Subcutaneous abdominal adipose tissue (tissue), 5 donors: ENCODE results near the gene FAM13B.
"Not testable (repeated sequence)": the region's sequence is repeated elsewhere in the genome, so short reads cannot be mapped to it uniquely, and the experiment has no call there.

Experiments used
- H3K27ac ChIP-seq: one replicate; pipeline ENCODE4 v1.7.0; 2013; ENCODE audit warnings: low read depth, mild to moderate bottlenecking, inconsistent platforms, low read length, moderate library complexity
- H3K27me3 ChIP-seq, 5 donors: one replicate each; pipeline ENCODE4 v1.7.0; 2013; ENCODE audit warnings: low read length in 5 of 5, inconsistent platforms in 1 of 5; ENCODE audit not compliant: control insufficient read depth in 5 of 5, insufficient read depth in 4 of 5
- H3K36me3 ChIP-seq, 5 donors: one replicate each; pipeline ENCODE4 v1.7.0; 2013; ENCODE audit warnings: low read length in 5 of 5; ENCODE audit not compliant: control insufficient read depth in 5 of 5, insufficient read depth in 5 of 5
- H3K4me1 ChIP-seq, 5 donors: one replicate each; pipeline ENCODE4 v1.7.0; 2013; ENCODE audit warnings: low read length in 5 of 5, mild to moderate bottlenecking in 3 of 5, moderate library complexity in 1 of 5; ENCODE audit not compliant: control insufficient read depth in 5 of 5, insufficient read depth in 5 of 5
- H3K4me3 ChIP-seq, 5 donors: one replicate each; pipeline ENCODE4 v1.7.0; 2013; ENCODE audit warnings: low read length in 5 of 5, low read depth in 1 of 5
- H3K9ac ChIP-seq, 5 donors: one replicate each; pipeline ENCODE4 v1.7.0; 2013; ENCODE audit warnings: low read length in 5 of 5, mild to moderate bottlenecking in 4 of 5, moderate library complexity in 3 of 5
- H3K9me3 ChIP-seq, 5 donors: one replicate each; pipeline ENCODE4 v1.7.0; 2013; ENCODE audit warnings: low read length in 5 of 5; ENCODE audit not compliant: control insufficient read depth in 5 of 5
- donor health status: healthy.
- donor health status: healthy.
- donor health status: healthy.
- donor health status: healthy.
- donor health status: healthy.

Gene FAM13B

DNA sequence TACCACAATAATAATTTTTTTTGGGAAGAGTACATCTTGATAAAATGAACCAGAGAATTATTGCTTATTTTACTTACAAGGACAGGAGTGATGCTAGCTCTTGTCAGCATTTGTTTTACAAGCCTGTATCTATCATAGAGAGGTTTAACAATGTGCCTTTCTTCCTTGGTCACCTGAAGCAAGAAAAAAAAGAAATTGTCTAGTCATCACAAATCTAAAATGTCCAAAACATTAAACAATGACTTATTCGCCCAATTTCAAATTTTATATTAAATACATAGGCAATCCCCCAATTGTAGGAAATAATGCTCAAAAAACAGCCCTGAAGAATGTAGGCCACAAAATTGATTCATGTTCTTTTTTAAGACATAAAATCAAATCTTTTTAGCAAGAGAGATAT lies 87.1 kb downstream of the FAM13B start:
- Histone ChIP-seq H3K9ac (no peak overlapping the region), H3K27ac (no peak overlapping the region), H3K27me3 (no peaks in the 10 kb centered on the region), H3K9me3 (no peaks in the 10 kb centered on the region), H3K36me3 (peaks cover 60 to 92% (median 74%) of the 10 kb centered on the region in 5 donors), H3K4me3 (no peak overlapping the region), H3K4me1 (no peaks in the 10 kb centered on the region)

DNA sequence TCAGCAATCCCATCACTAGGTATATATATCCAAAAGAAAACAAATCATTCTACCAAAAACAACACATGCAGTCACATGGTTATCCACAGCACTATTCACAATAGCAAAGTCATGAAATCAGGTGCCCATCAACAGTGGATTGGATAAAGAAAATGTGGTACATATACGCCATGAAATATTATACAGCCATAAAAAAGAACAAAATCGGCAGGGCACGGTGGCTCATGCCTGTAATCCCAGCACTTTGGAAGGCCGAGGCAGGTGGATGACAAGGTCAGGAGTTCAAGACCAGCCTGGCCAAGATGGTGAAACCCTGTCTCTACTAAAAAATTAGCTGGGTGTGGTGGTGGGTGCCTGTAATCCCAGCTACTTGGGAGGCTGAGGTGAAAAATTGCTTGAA lies 88.6 kb downstream of the FAM13B start:
- H3K4me1 ChIP-seq, H3K9me3 ChIP-seq, H3K9ac ChIP-seq, H3K4me3 ChIP-seq, H3K27ac ChIP-seq, H3K27me3 ChIP-seq: not testable (repeated sequence)
- peaks cover 65 to 92% (median 76%) of the 10 kb centered on the region in 5 donors for H3K36me3 ChIP-seq

DNA sequence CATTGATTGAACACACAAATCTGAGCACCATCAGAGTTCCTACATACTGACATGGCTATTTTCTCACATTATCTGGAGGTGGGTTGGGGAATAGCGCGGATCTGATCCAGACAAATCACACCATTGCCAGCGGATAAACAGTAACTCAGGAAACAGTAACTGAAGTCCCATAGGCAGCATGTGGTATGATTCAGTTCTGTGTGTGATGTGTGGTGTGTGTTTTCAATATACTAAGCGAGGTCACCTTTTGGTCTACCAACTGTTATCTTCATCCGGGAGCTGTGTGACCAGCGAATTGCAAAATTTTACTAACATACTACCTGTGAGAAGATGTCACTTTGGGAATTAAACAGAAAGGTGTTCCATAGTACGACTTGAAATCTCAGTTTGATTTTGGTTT lies 93.5 kb downstream of the FAM13B start:
- Histone ChIP-seq H3K27me3 (no peaks in the 10 kb centered on the region), H3K27ac (no peak overlapping the region), H3K4me1 (no peaks in the 10 kb centered on the region), H3K9ac (no peak overlapping the region), H3K4me3 (no peak overlapping the region), H3K9me3 (no peaks in the 10 kb centered on the region), H3K36me3 (peaks cover 55 to 66% (median 61%) of the 10 kb centered on the region in 5 donors)

DNA sequence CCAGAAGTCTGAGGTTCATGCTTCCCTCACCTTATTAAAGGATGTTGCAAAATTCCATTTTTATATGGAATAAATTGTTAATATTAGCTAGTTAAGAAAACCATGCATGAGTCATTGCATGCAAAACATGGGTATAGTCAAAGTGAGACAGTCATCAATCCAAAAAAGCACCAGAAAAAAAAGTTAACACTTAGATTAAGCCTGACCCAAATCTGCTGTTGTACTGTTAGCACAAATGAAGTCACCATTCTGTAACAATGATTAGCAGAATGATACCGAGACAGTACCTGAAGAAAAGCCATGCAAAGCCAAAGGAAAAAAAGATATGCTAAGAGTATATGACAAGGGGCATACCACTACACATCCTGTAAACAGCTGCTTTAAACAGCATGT lies 94.1 kb downstream of the FAM13B start:
- peaks cover 50 to 63% (median 55%) of the 10 kb centered on the region in 5 donors for H3K36me3 ChIP-seq
- no peak overlapping the region for H3K27ac ChIP-seq

DNA sequence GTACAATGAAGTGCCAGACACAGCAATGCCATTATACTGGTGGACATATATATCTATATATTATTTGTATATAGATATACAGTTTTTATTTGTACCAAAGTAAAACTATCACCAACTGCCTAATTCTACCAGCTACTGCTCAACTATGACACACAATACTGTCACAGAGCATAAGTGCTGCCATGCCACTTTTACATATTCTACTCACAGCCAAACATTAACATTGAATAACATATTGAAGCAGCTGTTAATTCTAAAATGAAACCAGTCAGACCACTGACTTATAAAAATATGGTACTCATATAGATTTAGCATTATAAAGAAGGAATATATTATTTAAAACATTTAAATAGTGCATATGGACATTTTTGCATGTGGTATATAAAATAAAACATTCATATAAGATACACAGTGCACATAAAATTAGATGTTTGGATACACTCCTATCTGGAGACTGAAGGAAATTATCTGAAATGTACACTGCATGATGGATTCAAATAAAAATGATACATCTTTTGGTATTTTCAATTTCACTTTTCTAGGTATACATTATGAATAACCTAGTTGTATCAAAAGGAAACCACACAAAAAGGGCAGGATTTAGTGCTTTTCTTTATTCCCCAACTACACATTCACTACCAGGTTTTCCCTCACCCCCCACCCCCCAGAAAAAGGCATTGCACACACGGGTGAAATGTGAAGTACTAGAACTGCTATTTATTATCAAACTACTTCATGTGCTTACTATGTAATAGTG lies 94.7 kb downstream of the FAM13B start:
- H3K27ac ChIP-seq, result no peak overlapping the region
- H3K9me3 ChIP-seq, result no peaks in the 10 kb centered on the region
- peaks cover 0 to 6% (median 0%) of the 10 kb centered on the region in 5 donors for H3K4me1 ChIP-seq
- H3K9ac ChIP-seq, result no peak overlapping the region
- H3K27me3 ChIP-seq, result no peaks in the 10 kb centered on the region
- no peak overlapping the region for H3K4me3 ChIP-seq
- H3K36me3 ChIP-seq, result peaks cover 50 to 60% (median 53%) of the 10 kb centered on the region in 5 donors

More for the DNA sequence above, 94.1 kb downstream of the FAM13B start:
- H3K27me3 ChIP-seq, result no peaks in the 10 kb centered on the region
- H3K9me3 ChIP-seq, result no peaks in the 10 kb centered on the region
- H3K9ac ChIP-seq, result no peak overlapping the region
- peaks cover 0 to under 1% (median 0%) of the 10 kb centered on the region in 5 donors for H3K4me1 ChIP-seq
- H3K4me3 ChIP-seq, result no peak overlapping the region

DNA sequence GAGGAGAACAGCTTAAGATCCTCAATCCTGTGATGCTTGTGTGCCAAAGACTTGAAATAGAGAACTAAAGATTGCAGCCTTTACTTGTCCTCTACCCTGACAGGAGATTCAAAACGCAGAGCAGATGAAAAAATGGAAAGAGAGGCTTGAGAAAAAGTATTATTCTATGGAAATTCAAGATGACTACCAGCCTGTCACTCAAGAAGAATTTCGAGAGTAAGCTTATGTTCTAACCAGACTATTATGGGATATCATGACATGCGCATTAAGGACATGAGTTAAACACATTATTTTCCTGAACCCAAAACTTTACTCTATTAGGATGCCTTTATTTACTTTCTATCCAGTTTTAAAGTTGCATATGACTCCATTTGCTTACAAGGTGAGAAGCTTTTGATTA lies 97.2 kb downstream of the FAM13B start:
- Histone ChIP-seq H3K27me3 (no peaks in the 10 kb centered on the region), H3K4me1 (peaks cover 0 to 6% (median 0%) of the 10 kb centered on the region in 5 donors), H3K36me3 (peaks cover 31 to 36% (median 33%) of the 10 kb centered on the region in 5 donors), H3K9me3 (no peaks in the 10 kb centered on the region), H3K4me3 (no peak overlapping the region), H3K27ac (no peak overlapping the region), H3K9ac (no peak overlapping the region)

DNA sequence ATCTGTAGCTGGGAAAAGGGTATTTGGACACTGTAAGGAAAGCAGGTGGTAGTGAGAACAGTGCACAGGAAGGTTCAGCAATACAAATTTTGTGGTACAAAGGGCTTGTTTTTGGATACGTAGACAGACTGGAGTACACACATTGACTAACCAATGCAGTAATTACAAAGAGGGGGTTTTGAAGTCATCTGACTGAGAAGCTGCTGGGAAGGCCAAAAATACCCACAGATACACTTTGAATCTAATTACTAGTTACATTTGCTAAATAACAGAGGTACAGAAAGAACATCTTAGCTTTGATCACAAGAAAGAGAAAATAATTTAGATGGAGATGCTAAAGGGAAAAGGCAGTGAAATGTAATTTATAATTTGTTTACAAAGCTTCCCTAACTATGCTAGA lies 97.7 kb downstream of the FAM13B start:
- Histone ChIP-seq H3K4me3 (no peak overlapping the region), H3K9ac (no peak overlapping the region), H3K36me3 (peaks cover 26 to 32% (median 30%) of the 10 kb centered on the region in 5 donors), H3K27me3 (no peaks in the 10 kb centered on the region), H3K4me1 (peaks cover 0 to 6% (median 0%) of the 10 kb centered on the region in 5 donors), H3K27ac (no peak overlapping the region), H3K9me3 (no peaks in the 10 kb centered on the region)

DNA sequence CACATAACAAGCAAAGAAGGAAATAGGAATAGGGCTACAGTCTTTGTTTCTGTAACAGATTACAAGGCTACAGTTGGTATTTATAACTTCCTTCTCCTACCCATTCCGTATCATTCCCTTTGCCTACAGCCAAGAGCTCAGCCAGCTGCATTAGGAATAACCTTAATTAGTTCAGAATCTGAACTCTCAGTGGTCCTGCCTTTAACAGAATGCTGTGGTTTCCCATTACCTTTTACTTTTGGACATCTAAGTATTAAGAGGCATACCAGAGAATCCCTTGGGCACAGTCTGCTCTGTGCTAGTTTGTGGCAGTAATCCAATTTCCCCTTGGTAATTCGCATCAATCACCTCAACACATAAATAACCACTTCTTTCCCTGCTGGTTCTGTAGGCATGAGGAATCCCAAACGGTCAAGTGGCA lies 99.4 kb downstream of the FAM13B start:
- Histone ChIP-seq H3K9ac (no peak overlapping the region), H3K4me3 (no peak overlapping the region), H3K9me3 (no peaks in the 10 kb centered on the region), H3K27me3 (no peaks in the 10 kb centered on the region), H3K4me1 (peaks cover 0 to 6% (median 0%) of the 10 kb centered on the region in 5 donors), H3K36me3 (peaks cover 9 to 15% (median 13%) of the 10 kb centered on the region in 5 donors), H3K27ac (no peak overlapping the region)

DNA sequence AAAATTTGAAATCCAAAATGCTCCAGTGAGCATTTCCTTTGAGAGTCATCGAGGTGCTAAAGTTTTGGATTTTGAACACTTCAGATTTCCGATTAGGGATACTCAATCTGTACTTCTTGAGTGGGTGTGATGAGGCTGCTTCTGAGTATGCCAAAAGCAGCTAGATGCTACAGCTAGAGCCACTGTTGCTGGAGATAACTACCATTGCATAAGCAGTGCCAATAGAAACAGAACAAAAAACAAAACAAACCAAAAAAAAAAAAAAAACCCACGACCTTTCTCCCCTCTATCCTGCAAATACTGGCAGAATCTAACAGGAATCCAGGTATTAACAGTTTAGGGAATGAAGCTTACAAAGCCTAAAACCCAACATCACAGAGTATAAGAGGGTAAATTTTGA lies 100.1 kb downstream of the FAM13B start:
- Histone ChIP-seq H3K9ac (no peak overlapping the region), H3K4me3 (no peak overlapping the region), H3K27me3 (no peaks in the 10 kb centered on the region), H3K4me1 (peaks cover 0 to 6% (median 0%) of the 10 kb centered on the region in 5 donors), H3K27ac (no peak overlapping the region), H3K9me3 (no peaks in the 10 kb centered on the region), H3K36me3 (peaks cover 6 to 10% (median 8%) of the 10 kb centered on the region in 5 donors)

DNA sequence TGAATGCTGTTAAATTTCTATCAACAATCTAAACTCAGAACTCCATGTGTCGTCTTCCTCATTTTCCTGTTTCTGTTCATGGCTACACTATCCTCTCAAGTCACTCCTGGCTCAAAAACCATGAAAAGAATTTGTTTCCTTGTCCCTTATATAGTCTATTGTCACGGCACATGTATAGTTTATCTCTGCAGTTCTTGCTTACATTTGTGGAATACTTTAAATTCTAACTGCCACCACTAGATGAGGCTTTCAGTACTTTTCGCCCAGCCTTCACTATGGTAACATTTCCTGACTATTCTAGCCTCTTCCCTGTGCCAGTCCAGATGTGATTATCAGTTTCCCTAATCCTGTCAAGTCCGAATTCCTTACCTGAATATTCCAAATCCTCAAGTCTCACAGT lies 109.0 kb downstream of the FAM13B start:
- H3K4me3 ChIP-seq, result no peak overlapping the region

More for the DNA sequence above, 109.0 kb downstream of the FAM13B start:
- Histone ChIP-seq H3K9me3 (no peaks in the 10 kb centered on the region), H3K9ac (no peak overlapping the region), H3K27ac (no peak overlapping the region), H3K36me3 (peaks cover 0 to 4% (median 0%) of the 10 kb centered on the region in 5 donors), H3K27me3 (no peaks in the 10 kb centered on the region), H3K4me1 (no peaks in the 10 kb centered on the region)
